Sigmoid colon (tissue), 4 donors: ENCODE results near the gene MAP3K7.

Experiments used
- CTCF ChIP-seq, 4 experiments: fragments of 450-650 bp in 3 of 4; fragments of 200-600 bp in 1 of 4; IDR thresholded peaks; one replicate each; pipeline ENCODE4 v1.5.1; 2016 to 2019; ENCODE audit warnings: antibody characterized with exemption in 4 of 4, mild to moderate bottlenecking in 3 of 4, moderate library complexity in 2 of 4
- EP300 ChIP-seq, 4 donors: sonication (generic); formaldehyde crosslinking; IDR thresholded peaks; one replicate each; pipeline ENCODE4 v1.6.1; 2017; ENCODE audit warnings: antibody characterized with exemption in 4 of 4
- POLR2AphosphoS5 ChIP-seq, 4 donors: sonication (generic); formaldehyde crosslinking; IDR thresholded peaks; one replicate each; pipeline ENCODE4 v1.6.1; 2017; ENCODE audit warnings: antibody characterized with exemption in 4 of 4

- TF ChIP-seq CTCF (IDR thresholded peaks at IDR 0.05) (no peak), EP300 (IDR thresholded peaks at IDR 0.05) (no peak), POLR2AphosphoS5 (IDR thresholded peaks at IDR 0.05) (no peak)
Observed at GRCh38 chr6:90569223-90569622, 17.6 kb downstream of the MAP3K7 start.
